DOHH2 (cell line): ENCODE measurements around the gene KCNK6.

Experiments used
- H3F3A ChIP-seq: fragments of 200-600 bp; sonication (generic), shearing (Covaris generic); 2 replicates; pipeline ENCODE4 v1.6.0; 2016; ENCODE audit warnings: antibody characterized with exemption, mild to moderate bottlenecking; ENCODE audit not compliant: control insufficient read depth, insufficient read depth
- H3K27ac ChIP-seq: fragments of 200-600 bp; sonication (generic); 2 replicates; pipeline ENCODE4 v1.5.1; 2014; ENCODE audit warnings: low read depth, mild to moderate bottlenecking, low read length, moderate library complexity
- H3K27me3 ChIP-seq: fragments of 200-600 bp; sonication (generic); 2 replicates; pipeline ENCODE4 v1.6.1; 2014; ENCODE audit warnings: mild to moderate bottlenecking, low read length, mixed read lengths; ENCODE audit not compliant: control insufficient read depth
- H3K36me3 ChIP-seq: fragments of 200-600 bp; sonication (generic); 2 replicates; pipeline ENCODE4 v1.6.1; 2014; ENCODE audit warnings: mild to moderate bottlenecking, low read length, moderate library complexity, mixed read lengths; ENCODE audit not compliant: control insufficient read depth
- H3K4me1 ChIP-seq: fragments of 200-600 bp; sonication (generic); 2 replicates; pipeline ENCODE4 v1.6.1; 2014; ENCODE audit warnings: mild to moderate bottlenecking, low read length, mixed read lengths; ENCODE audit not compliant: control insufficient read depth
- H3K4me2 ChIP-seq: fragments of 200-600 bp; sonication (generic); 2 replicates; pipeline ENCODE4 v1.6.0; 2014; ENCODE audit warnings: mild to moderate bottlenecking, low read length, moderate library complexity
- H3K4me3 ChIP-seq: fragments of 200-600 bp; sonication (generic); 2 replicates; pipeline ENCODE4 v1.5.1; 2014; ENCODE audit warnings: mild to moderate bottlenecking, low read length, mixed read lengths
- H3K79me2 ChIP-seq: fragments of 200-600 bp; sonication (generic); 2 replicates; pipeline ENCODE4 v1.6.1; 2014; ENCODE audit warnings: mild to moderate bottlenecking, low read length, mixed read lengths; ENCODE audit not compliant: control insufficient read depth
- H3K9me2 ChIP-seq: fragments of 200-600 bp; sonication (generic); replicated peaks from 2 replicates; pipeline ENCODE4 v1.6.1; 2014; ENCODE audit warnings: mild to moderate bottlenecking, low read length, mixed read lengths; ENCODE audit not compliant: control insufficient read depth
- H3K9me3 ChIP-seq: fragments of 200-600 bp; sonication (generic); 2 replicates; pipeline ENCODE4 v1.6.1; 2014; ENCODE audit warnings: antibody characterized with exemption, low read length, mixed read lengths; ENCODE audit not compliant: control insufficient read depth, insufficient read depth
- H4K20me1 ChIP-seq: fragments of 200-600 bp; sonication (generic); 2 replicates; pipeline ENCODE4 v1.6.0; 2014; ENCODE audit warnings: low read depth, mild to moderate bottlenecking, antibody characterized with exemption, low read length, moderate library complexity; ENCODE audit not compliant: control insufficient read depth, insufficient read depth
- CTCF ChIP-seq: fragments of 200-600 bp; sonication (generic); IDR thresholded peaks from one replicate; pipeline ENCODE4 v1.5.1; 2014; ENCODE audit warnings: antibody characterized with exemption, mild to moderate bottlenecking, low read depth, low read length; ENCODE audit not compliant: poor library complexity, severe bottlenecking
- EZH2phosphoT487 ChIP-seq: fragments of 200-600 bp; sonication (generic); IDR thresholded peaks from 2 replicates; pipeline ENCODE4 v1.6.1; 2017; ENCODE audit warnings: borderline replicate concordance, mild to moderate bottlenecking, antibody characterized with exemption, low read length, moderate library complexity, mixed read lengths

KCNK6 gene

GRCh38 chr19:38294090-38294489, 25.6 kb upstream of the KCNK6 start:
- no peaks in the 10 kb centered on the region for H3K9me3 ChIP-seq
- no peak overlapping the region for H3K4me2 ChIP-seq
- no peak for TF ChIP-seq EZH2phosphoT487
- no peak for TF ChIP-seq CTCF
- no peaks in the 10 kb centered on the region for H4K20me1 ChIP-seq
- H3K9me2 ChIP-seq: no peaks in the 10 kb centered on the region
- no peak overlapping the region for H3K4me3 ChIP-seq
- no peaks in the 10 kb centered on the region for H3K79me2 ChIP-seq
- H3K27ac ChIP-seq: no peak overlapping the region
- H3K27me3 ChIP-seq: no peaks in the 10 kb centered on the region
- no peaks in the 10 kb centered on the region for H3F3A ChIP-seq
- no peaks in the 10 kb centered on the region for H3K36me3 ChIP-seq
- no peaks in the 10 kb centered on the region for H3K4me1 ChIP-seq

- Histone ChIP-seq H3K79me2 (no peaks in the 10 kb centered on the region), H3K4me1 (no peaks in the 10 kb centered on the region), H3F3A (no peaks in the 10 kb centered on the region), H3K9me3 (no peaks in the 10 kb centered on the region), H3K9me2 (no peaks in the 10 kb centered on the region), H3K27me3 (no peaks in the 10 kb centered on the region), H3K4me2 (no peak overlapping the region), H4K20me1 (no peaks in the 10 kb centered on the region), H3K4me3 (no peak overlapping the region), H3K36me3 (no peaks in the 10 kb centered on the region), H3K27ac (no peak overlapping the region)
- no peak for TF ChIP-seq EZH2phosphoT487
- no peak for TF ChIP-seq CTCF
Observed at GRCh38 chr19:38298821-38299680, 20.6 kb upstream of the KCNK6 start.

GRCh38 chr19:38303517-38304351, 15.9 kb upstream of the KCNK6 start, which contains the start of gene C19orf33:
C19orf33 (plus strand) TSS chr19:38304251; CDS start chr19:38304262, 11 bp downstream.
- no peaks in the 10 kb centered on the region for H3K9me3 ChIP-seq
- TF ChIP-seq EZH2phosphoT487: no peak
- TF ChIP-seq CTCF: no peak
- no peaks in the 10 kb centered on the region for H3K79me2 ChIP-seq
- H4K20me1 ChIP-seq: no peaks in the 10 kb centered on the region
- H3K9me2 ChIP-seq: no peaks in the 10 kb centered on the region
- H3F3A ChIP-seq: no peaks in the 10 kb centered on the region
- no peak within 1 kb of the TSS for H3K4me2 ChIP-seq
- no peak within 1 kb of the TSS for H3K4me3 ChIP-seq
- no peak within 1 kb of the TSS for H3K27ac ChIP-seq
- no peaks in the 10 kb centered on the region for H3K4me1 ChIP-seq
- peaks cover 4% of the 10 kb centered on the region; the same call in 1 of the 2 replicates for H3K36me3 ChIP-seq
- H3K27me3 ChIP-seq: no peaks in the 10 kb centered on the region
